ENCODE data around the gene HIBCH.
"Not testable (repeated sequence)": the region's sequence is repeated elsewhere in the genome, so short reads cannot be mapped to it uniquely, and the experiment has no call there.

The HIBCH gene

GRCh38 chr2:190308031-190308430 lies 11.6 kb downstream of the HIBCH start:
- no peak for DNase-seq (ENCODE audit: low read depth in 2 of 2)

- no peak for DNase-seq (ENCODE audit: low read depth in 2 of 2)
Measured at GRCh38 chr2:190304404-190304803, 15.2 kb downstream of the HIBCH start.

GRCh38 chr2:190303647-190304046 lies 16.0 kb downstream of the HIBCH start:
- no peak for DNase-seq (ENCODE audit: low read depth in 2 of 2)

GRCh38 chr2:190302052-190302451 lies 17.6 kb downstream of the HIBCH start:
- DNase-seq (ENCODE audit: low read depth in 2 of 2): no peak

GRCh38 chr2:190301032-190301431 lies 18.6 kb downstream of the HIBCH start:
- no peak for DNase-seq (ENCODE audit: low read depth in 2 of 2)

GRCh38 chr2:190297880-190298279 lies 21.7 kb downstream of the HIBCH start:
- not testable (repeated sequence) for DNase-seq (ENCODE audit: low read depth in 2 of 2)

- DNase-seq (ENCODE audit: low read depth in 2 of 2): no peak
Measured at GRCh38 chr2:190283783-190284182, 35.8 kb downstream of the HIBCH start.

- no peak for DNase-seq (ENCODE audit: low read depth in 2 of 2)
Measured at GRCh38 chr2:190280565-190281350, 38.9 kb downstream of the HIBCH start.

GRCh38 chr2:190279256-190280134 lies 40.1 kb downstream of the HIBCH start:
- DNase-seq (ENCODE audit: low read depth in 2 of 2): not testable (repeated sequence)

- DNase-seq (ENCODE audit: low read depth in 2 of 2): no peak
Measured at GRCh38 chr2:190277234-190278112, 42.2 kb downstream of the HIBCH start.

GRCh38 chr2:190272457-190272842 lies 47.2 kb downstream of the HIBCH start:
- no peak for DNase-seq (ENCODE audit: low read depth in 2 of 2)

GRCh38 chr2:190271783-190272456 lies 47.7 kb downstream of the HIBCH start:
- DNase-seq (ENCODE audit: low read depth in 2 of 2): no peak

- DNase-seq (ENCODE audit: low read depth in 2 of 2): no peak
Measured at GRCh38 chr2:190270298-190270697, 49.3 kb downstream of the HIBCH start.

- not testable (repeated sequence) for DNase-seq (ENCODE audit: low read depth in 2 of 2)
Measured at GRCh38 chr2:190269699-190270098, 49.9 kb downstream of the HIBCH start.

GRCh38 chr2:190267302-190267701 lies 52.3 kb downstream of the HIBCH start:
- DNase-seq (ENCODE audit: low read depth in 2 of 2): no peak

GRCh38 chr2:190266314-190266713 lies 53.3 kb downstream of the HIBCH start:
- DNase-seq (ENCODE audit: low read depth in 2 of 2): no peak

- DNase-seq (ENCODE audit: low read depth in 2 of 2): no peak
Measured at GRCh38 chr2:190261851-190262250, 57.8 kb downstream of the HIBCH start.

GRCh38 chr2:190256087-190256486 lies 63.5 kb downstream of the HIBCH start:
- DNase-seq (ENCODE audit: low read depth in 2 of 2): no peak

- DNase-seq (ENCODE audit: low read depth in 2 of 2): no peak
Measured at GRCh38 chr2:190255676-190256075, 64.0 kb downstream of the HIBCH start.

GRCh38 chr2:190254063-190254850 lies 65.4 kb downstream of the HIBCH start:
- DNase-seq (ENCODE audit: low read depth in 2 of 2): no peak
